Stimulated activated CD8-positive, alpha-beta memory T cell treated with anti-CD3 and anti-CD28 coated beads, Interleukin-15, amount 100 ng/mL, for 24 hours (primary cell): ENCODE results near the gene ISOC1.

ENCODE experiments used
- DNase-seq: peaks from one replicate; pipeline ENCODE4 v3.0.0-alpha.2; 2020; ENCODE audit warnings: low read depth

Gene ISOC1

GRCh38 chr5:129094924-129095899 is 663 bp downstream of the ISOC1 start:
- DNase-seq: peak; percentile 29

DNA sequence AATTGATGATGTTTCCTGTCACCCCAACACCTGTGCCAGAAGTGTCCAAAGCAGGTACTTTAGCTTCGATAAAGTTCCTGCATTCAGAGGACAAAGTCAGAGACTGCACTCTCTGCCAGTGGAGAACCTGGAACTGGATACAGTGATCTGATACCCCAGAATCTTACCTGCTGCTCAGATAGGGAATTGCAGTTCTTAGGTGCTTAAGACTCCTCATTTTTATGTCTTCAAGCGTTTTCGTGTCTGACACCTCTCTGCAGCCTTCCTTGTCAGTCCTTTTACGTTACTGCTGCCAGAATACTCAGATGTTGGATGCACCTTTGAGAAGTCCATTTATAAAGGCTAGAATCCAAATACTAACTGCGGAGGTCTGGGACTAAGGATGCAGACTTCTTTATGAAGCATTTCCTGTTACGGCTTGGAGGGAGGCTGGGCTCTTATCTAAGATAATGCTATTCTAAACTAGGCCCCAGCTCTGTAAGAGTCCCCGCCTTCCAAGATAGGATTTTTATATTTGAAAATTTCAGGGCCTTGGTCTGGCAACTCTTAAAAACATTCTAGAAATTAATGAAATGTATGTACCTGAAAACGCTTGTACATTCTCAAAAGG is 1.9 kb downstream of the ISOC1 start:
- no peak for DNase-seq

DNA sequence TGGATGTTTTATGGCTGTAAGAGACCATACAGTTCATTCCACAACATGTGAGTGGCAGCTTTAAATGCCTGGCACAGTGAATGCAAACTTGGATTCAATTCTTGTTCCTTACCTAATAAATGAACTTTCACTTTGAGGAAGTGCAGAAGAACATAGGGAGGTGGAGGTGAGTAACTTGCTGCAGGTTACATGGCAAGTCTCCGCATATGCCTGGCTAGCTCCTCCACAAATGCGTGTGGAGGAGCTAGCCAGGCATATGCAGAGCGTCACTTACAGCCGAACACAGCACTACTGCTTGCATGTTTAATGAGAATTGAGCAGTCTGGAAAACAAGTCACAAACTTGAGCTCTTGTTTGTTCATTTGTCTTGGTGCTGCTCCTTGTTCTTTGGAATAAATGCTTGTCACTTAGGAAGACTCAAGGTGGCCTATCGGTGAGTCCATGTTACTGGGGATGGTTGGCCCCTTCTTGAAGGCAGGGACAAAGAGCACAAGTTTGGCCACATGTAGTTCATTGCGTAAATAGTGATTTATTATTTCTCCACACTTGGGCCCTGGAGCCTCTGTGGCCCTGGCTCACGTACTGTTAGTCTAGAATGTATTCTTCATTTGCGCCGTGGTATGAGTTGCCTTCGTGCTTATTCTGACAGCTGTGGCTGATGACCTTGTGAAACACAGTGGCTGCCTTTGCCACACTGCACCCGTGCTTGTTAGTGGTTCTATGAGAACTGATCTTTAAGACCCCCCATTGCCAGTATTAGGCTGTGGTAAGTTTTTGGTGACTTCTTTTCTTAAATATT is 3.1 kb downstream of the ISOC1 start:
- no peak for DNase-seq

DNA sequence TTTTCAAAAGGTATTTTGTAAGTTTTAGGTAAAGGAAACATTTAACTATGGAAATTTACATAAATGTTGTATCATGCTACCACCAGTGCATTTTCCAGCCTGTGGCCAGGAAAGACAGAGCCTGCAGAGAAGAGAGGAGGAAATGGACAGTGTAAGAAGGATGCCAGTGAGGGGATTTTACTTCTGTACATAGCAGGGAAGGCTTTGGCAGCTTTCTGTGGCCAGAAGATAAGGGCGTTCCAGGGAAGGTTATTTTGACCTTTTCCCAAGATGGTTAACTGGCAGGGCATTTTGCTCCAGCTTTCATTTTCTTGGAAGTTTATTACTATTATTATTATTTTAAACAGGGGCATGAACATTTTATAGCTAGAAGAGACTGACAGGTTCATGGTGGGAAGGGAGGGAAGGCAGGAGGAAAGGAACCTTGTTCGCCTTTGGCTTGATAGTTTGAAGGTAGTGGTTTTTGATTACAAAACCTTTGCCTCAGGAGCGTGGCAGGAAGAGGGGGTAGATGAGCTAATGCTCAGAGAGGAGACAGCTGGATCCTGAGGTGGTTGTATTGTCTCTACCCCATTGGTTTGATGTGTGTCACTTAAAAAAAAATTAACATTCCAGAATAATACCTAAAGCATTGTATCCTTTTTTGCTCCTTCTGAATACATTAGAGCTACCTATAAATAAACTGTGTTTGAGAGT is 4.1 kb downstream of the ISOC1 start:
- no peak for DNase-seq

DNA sequence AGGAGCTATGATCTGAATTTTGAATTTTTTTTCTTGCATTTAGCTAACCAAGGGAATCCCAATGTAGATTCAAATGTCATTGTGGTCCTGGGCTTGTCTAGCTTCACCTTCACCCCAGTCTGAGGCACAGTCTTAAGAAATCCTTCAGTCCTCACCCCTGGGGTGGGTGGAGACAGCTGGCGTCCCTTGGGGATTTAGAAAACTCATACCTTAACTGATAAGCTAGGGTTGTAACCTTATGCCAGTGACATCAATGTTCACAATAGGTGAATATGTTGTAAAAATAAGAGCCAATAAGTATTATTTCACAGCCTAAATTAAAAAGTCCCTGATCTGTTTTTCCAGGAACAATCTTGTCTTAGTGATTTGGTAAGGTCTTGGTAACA is 4.6 kb downstream of the ISOC1 start:
- no peak for DNase-seq

GRCh38 chr5:129101794-129102193 is 7.2 kb downstream of the ISOC1 start:
- DNase-seq: no peak

GRCh38 chr5:129103397-129103796 is 8.8 kb downstream of the ISOC1 start:
- no peak for DNase-seq

- DNase-seq: no peak
Observed at GRCh38 chr5:129104915-129105455, 10.4 kb downstream of the ISOC1 start.

DNA sequence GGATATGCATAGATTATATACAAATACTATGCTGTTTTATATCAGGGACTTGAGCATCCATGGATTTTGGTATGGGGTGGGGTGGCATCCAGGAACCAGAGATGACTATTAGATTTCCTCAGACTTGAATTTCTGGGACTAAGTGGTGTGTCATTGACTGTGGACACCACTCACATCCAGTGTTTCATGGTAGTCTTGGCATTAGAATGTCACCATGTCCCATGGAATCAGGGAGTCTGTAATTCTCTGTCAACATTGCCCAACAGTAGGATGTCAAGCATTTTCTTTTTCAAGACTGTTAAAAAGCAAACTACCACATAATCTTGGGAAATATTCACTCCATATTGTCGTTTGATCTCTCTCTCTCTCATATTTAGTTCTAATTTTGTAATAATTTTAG is 13.1 kb downstream of the ISOC1 start:
- DNase-seq: no peak

DNA sequence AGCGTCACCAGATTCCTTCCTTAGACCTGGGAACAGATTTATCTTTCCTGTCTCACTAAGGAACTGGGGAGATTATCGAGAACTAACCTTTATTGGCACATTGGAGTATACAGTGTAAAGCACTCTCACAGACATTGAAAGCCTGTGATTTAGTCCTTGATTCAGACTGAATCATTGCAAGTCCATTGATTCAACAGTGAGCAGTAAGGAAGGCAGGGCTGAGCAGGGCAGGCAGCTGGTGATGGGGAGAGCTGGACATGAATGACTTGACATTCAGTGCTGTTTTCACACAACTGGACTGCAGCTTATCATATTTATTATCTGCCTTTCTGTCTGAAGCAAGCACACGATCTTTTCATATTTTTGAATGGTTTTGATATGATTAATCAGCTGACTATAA is 16.2 kb downstream of the ISOC1 start:
- no peak for DNase-seq

GRCh38 chr5:129111351-129111750 is 16.8 kb downstream of the ISOC1 start:
- no peak for DNase-seq

DNA sequence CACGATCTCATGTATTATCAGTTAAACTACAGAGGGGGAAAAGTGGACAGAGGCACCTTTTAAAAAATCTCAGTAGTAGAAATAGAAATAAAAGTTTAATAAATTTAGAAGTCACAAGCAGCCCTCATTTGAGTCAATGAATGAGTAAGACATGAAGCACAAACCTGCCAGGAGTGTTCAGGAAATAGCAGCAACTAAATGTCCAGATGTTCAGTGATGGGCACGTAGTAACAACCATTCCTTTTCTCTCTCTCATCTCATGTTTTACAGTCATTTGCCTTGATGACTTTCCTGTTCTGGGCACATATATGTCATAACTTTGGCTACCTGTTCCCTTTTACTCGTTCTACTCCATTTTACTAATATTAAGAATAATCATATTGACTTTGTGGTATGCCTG is 17.7 kb downstream of the ISOC1 start:
- DNase-seq: no peak

- no peak for DNase-seq
Observed at GRCh38 chr5:129113867-129114266, 19.3 kb downstream of the ISOC1 start.

GRCh38 chr5:129114539-129115193 is 20.1 kb downstream of the ISOC1 start:
- DNase-seq: no peak

DNA sequence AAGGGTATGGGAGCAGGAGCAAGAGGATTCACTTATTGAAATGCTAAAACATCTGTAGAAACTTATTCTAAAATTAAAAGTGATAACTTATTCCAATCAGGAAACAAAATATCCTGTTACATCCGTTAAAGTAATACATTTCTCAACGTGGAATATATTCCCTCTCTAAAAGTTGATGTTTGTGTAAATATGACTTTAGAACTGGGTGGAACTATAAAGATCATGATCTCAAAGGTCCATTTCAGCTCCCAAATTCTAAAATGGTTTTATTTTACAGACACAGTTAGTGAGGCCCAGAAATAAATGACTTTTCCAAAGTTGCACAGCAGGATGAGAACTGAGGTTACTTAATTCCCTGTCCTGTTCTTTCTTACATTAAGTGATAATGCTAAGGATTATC is 21.1 kb downstream of the ISOC1 start:
- no peak for DNase-seq

GRCh38 chr5:129116797-129117196 is 22.2 kb downstream of the ISOC1 start:
- no peak for DNase-seq

DNA sequence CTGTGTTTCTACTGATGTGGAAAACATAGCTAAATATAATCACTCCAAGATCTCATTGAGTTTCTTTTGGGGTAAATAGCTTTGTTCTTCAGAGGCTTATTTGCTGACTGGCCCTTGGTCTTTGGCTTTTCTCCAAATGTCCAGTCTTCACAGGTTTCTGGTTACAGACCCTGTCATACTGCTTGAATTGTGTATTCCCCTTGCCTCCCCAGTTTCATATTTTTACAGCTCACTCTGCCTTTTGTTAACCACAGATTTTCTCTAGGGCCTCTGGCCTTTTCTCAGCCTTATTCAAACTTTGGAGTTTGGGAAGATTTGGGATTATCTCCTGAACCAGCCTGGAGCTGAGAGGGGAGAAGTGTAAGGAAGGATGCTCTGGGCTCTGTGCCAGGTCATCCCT is 23.9 kb downstream of the ISOC1 start:
- no peak for DNase-seq

DNA sequence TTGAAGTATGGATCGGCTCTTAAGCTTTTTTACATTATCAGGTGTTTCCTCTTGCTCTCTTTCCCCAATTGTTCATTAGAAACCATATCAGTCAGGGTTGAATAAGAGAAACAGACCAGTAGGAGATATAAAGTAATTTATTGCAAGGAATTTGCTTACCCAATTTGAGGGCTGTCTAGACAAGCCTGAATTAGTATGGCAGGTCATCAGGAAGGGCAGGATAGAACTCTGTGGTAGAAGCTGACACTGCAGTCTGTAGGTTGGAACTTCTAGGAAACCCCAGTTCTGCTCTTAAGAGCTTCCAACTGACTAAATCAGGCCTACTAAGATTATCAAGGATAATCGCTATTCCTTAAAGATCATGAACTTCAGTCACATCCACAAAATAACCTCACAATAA is 24.3 kb downstream of the ISOC1 start:
- no peak for DNase-seq

DNA sequence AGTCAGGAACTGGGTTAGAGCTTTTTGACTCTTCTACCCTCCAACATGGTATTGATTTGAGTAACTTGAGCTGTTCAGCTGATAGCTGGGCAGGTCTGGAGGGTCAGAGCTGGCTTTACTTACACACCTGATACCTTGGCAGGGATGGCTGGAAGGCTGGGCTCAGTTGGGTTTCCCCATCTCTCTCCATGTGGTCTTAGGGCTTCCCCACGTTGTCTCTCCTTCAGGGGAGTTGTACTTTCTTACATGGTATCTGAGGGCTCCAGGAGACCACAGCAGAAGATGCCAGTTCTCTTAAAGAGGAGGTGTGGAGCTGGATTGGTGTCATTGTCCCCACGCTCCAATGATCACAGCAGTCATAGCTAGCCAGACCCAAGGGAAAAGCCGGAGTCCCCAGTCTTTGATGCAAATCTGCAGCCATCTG is 25.6 kb downstream of the ISOC1 start:
- no peak for DNase-seq

DNA sequence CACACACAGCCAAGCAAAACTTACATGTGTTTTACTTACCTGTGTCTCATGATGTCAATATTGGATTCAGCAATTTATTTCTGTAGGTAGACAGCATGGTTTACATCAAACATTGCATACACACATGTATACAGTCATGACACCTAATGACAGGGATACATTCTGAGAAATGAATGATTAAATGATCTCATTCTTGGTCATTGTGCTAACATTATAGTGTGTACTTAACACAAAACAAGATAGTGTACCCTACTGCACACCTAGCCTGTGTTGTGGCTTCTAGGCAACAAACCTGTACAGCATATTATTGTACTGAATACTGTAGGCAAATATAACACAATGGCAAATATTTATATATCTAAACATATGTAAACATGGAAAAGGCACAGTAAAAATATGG is 28.0 kb downstream of the ISOC1 start:
- DNase-seq: no peak

- DNase-seq: no peak
Observed at GRCh38 chr5:129124608-129125007, 30.1 kb downstream of the ISOC1 start.
